ENCODE measurements around the gene CERKL.

Gene CERKL

GRCh38 chr2:181558371-181558770, 98.5 kb downstream of the CERKL start:
- TF ChIP-seq CTCF (IDR thresholded peaks at IDR 0.05) = no peak

- no peak for TF ChIP-seq CTCF (IDR thresholded peaks at IDR 0.05)
These were observed 102.7 kb downstream of the CERKL start for GRCh38 chr2:181554061-181554830.

GRCh38 chr2:181553244-181553643, 103.7 kb downstream of the CERKL start:
- TF ChIP-seq CTCF (IDR thresholded peaks at IDR 0.05) = no peak

- TF ChIP-seq CTCF (IDR thresholded peaks at IDR 0.05) = no peak
These were observed 104.1 kb downstream of the CERKL start for GRCh38 chr2:181552808-181553207.

- no peak for TF ChIP-seq CTCF (IDR thresholded peaks at IDR 0.05)
These were observed 110.8 kb downstream of the CERKL start for GRCh38 chr2:181546086-181546485.

GRCh38 chr2:181542170-181542569, 114.7 kb downstream of the CERKL start:
- TF ChIP-seq CTCF (IDR thresholded peaks at IDR 0.05) = no peak

GRCh38 chr2:181540421-181540820, 116.5 kb downstream of the CERKL start:
- TF ChIP-seq CTCF (IDR thresholded peaks at IDR 0.05) = no peak

- TF ChIP-seq CTCF (IDR thresholded peaks at IDR 0.05) = no peak
These were observed 120.2 kb downstream of the CERKL start for GRCh38 chr2:181536730-181537129.

Data from LNCAP (cell line).